HCT116 (cell line): ENCODE data around the gene ATXN7L2. TPM values are rescaled to one million over a fixed set of nuclear protein-coding genes. Genes with fewer than 3 reads are reported as not detected.

ENCODE experiments used
- ATAC-seq: fragments of 200-7000 bp; cut with Tn5 transposase; 2 replicates; pipeline ENCODE4 v1.9.1; 2020; ENCODE audit warnings: mild to moderate bottlenecking, moderate library complexity
- BruUV-seq: library from RNA; stranded (reverse); fragments of 400-500 nt; replicated peaks from 2 replicates; lab custom pipeline; 2021; lab: Mats Ljungman, UMichigan
- CTCF ChIA-PET: fragments of 300-600 bp; sonication (Branson Sonifier 250); formaldehyde crosslinking; loops from one replicate; lab custom pipeline; 2021; ENCODE audit warnings: antibody characterized with exemption; lab: Charles Lee
- POLR2A ChIA-PET: fragments of 300-600, 350-600 bp; sonication (Branson Sonifier 250); formaldehyde crosslinking; loops from one replicate; lab custom pipeline; 2021; ENCODE audit warnings: antibody characterized with exemption; lab: Charles Lee
- RAD21 ChIA-PET, 2 experiments: fragments of 300-600 bp; sonication (Branson Sonifier 250); formaldehyde crosslinking; loops; one replicate each; lab custom pipeline; 2023; ENCODE audit warnings: low total read pairs in 2 of 2; ENCODE audit not compliant: uncharacterized antibody in 2 of 2, unreplicated experiment in 2 of 2, low non-redundant PET in 1 of 2; lab: Charles Lee
- DNase-seq: peaks from one replicate; pipeline ENCODE4 v3.0.0-alpha.2; 2010; ENCODE audit warnings: low read depth, low spot score
- H2AFZ ChIP-seq: fragments of 200-600 bp; shearing (Covaris generic), sonication (generic); 2 replicates; pipeline ENCODE4 v1.6.1; 2017; ENCODE audit warnings: low read depth, mixed run types, mixed read lengths, antibody characterized with exemption, low read length; ENCODE audit not compliant: poor library complexity, severe bottlenecking
- H3K27ac ChIP-seq: 2 replicates; pipeline ENCODE4 v1.5.1; 2012; ENCODE audit warnings: low read depth, low read length
- H3K27me3 ChIP-seq: fragments of 200-600 bp; sonication (generic); 2 replicates; pipeline ENCODE4 v1.6.1; 2016; ENCODE audit warnings: mixed run types, low read length, mixed read lengths; ENCODE audit not compliant: insufficient read depth
- H3K36me3 ChIP-seq, 2 experiments: fragments of 200-500 bp in 1 of 2; fragments of 200-600 bp in 1 of 2; sonication (Bioruptor generic) in 1 of 2; sonication (generic) in 1 of 2; 2 replicates each; pipeline versions ENCODE4 v1.5.1 to v1.6.1; 2014 to 2016; ENCODE audit warnings: low read length in 2 of 2, inconsistent platforms in 1 of 2, mixed read lengths in 1 of 2, mixed run types in 1 of 2; ENCODE audit not compliant: insufficient read depth in 2 of 2, control insufficient read depth in 1 of 2
- H3K4me1 ChIP-seq, 2 experiments: fragments of 200-600 bp in 1 of 2; sonication (generic) in 1 of 2; 2 replicates each; pipeline versions ENCODE4 v1.5.1 to v1.6.1; 2012 to 2017; ENCODE audit warnings: low read length in 2 of 2, inconsistent platforms in 1 of 2, mild to moderate bottlenecking in 1 of 2, mixed read lengths in 1 of 2, mixed run types in 1 of 2, moderate library complexity in 1 of 2; ENCODE audit not compliant: insufficient read depth in 2 of 2, control insufficient read depth in 1 of 2
- H3K4me2 ChIP-seq: fragments of 200-600 bp; sonication (generic); 2 replicates; pipeline ENCODE4 v1.6.1; 2017; ENCODE audit warnings: mixed run types, low read length, mixed read lengths
- H3K4me3 ChIP-seq, 2 experiments: fragments of 200-600 bp in 1 of 2; sonication (generic) in 1 of 2; replicated peaks in 1 of 2; 2 replicates each; pipeline ENCODE4 v1.5.1; 2011 to 2016; ENCODE audit warnings: low read length in 2 of 2, control low read depth in 1 of 2, low read depth in 1 of 2, mild to moderate bottlenecking in 1 of 2, mixed read lengths in 1 of 2, mixed run types in 1 of 2
- H3K79me2 ChIP-seq: fragments of 200-600 bp; sonication (generic); 2 replicates; pipeline ENCODE4 v1.6.1; 2017; ENCODE audit warnings: mild to moderate bottlenecking, mixed run types, low read length, moderate library complexity, mixed read lengths; ENCODE audit not compliant: insufficient read depth
- H3K9ac ChIP-seq: fragments of 200-600 bp; sonication (generic); 2 replicates; pipeline ENCODE4 v1.6.1; 2016; ENCODE audit warnings: low read length, mixed read lengths
- H3K9me2 ChIP-seq: fragments of 200-600 bp; sonication (generic), shearing (Covaris generic); 2 replicates; pipeline ENCODE4 v1.6.1; 2017; ENCODE audit warnings: mixed run types, mild to moderate bottlenecking, moderate library complexity; ENCODE audit not compliant: insufficient read depth
- H3K9me3 ChIP-seq, 2 experiments: fragments of 200-500 bp in 1 of 2; fragments of 200-600 bp in 1 of 2; sonication (Bioruptor generic) in 1 of 2; sonication (generic) in 1 of 2; 2 replicates each; pipeline ENCODE4 v1.6.1; 2014 to 2017; ENCODE audit warnings: low read length in 2 of 2, mixed read lengths in 2 of 2, inconsistent platforms in 1 of 2, low read depth in 1 of 2, mild to moderate bottlenecking in 1 of 2, mixed run types in 1 of 2, moderate library complexity in 1 of 2; ENCODE audit not compliant: control insufficient read depth in 1 of 2, insufficient read depth in 1 of 2
- H4K20me1 ChIP-seq: fragments of 200-600 bp; sonication (generic), shearing (Covaris generic); 2 replicates; pipeline ENCODE4 v1.6.1; 2017; ENCODE audit warnings: mixed run types, mild to moderate bottlenecking, moderate library complexity; ENCODE audit not compliant: insufficient read depth
- CBX3 ChIP-seq: IDR thresholded peaks from 2 replicates; pipeline ENCODE4 v1.6.1; 2012; ENCODE audit warnings: low read depth
- CEBPB ChIP-seq: IDR thresholded peaks from 2 replicates; pipeline ENCODE4 v1.6.1; 2012; ENCODE audit warnings: low read depth
- ELF1 ChIP-seq: IDR thresholded peaks from 2 replicates; pipeline ENCODE4 v1.6.1; 2012; ENCODE audit warnings: low read depth, borderline replicate concordance
- FOSL1 ChIP-seq: IDR thresholded peaks from 2 replicates; pipeline ENCODE4 v1.6.1; 2012; ENCODE audit warnings: low read depth
- JUND ChIP-seq: IDR thresholded peaks from 2 replicates; pipeline ENCODE4 v1.6.1; 2012
- POLR2AphosphoS5 ChIP-seq: IDR thresholded peaks from 2 replicates; pipeline ENCODE4 v1.6.1; 2011; ENCODE audit warnings: mild to moderate bottlenecking, low read depth, low read length, moderate library complexity
- REST ChIP-seq: IDR thresholded peaks from 2 replicates; pipeline ENCODE4 v1.6.1; 2012; ENCODE audit warnings: low read depth
- SIN3A ChIP-seq: IDR thresholded peaks from 2 replicates; pipeline ENCODE4 v1.6.1; 2012; ENCODE audit warnings: low read depth
- SRF ChIP-seq: IDR thresholded peaks from 2 replicates; pipeline ENCODE4 v1.6.1; 2012; ENCODE audit warnings: low read depth
- TCF7L2 ChIP-seq: IDR thresholded peaks from 2 replicates; pipeline ENCODE4 v1.7.0; 2011; ENCODE audit warnings: borderline replicate concordance, inconsistent platforms; ENCODE audit not compliant: insufficient read depth, insufficient read length; ENCODE audit errors: extremely low read depth
- ZNF274 ChIP-seq: fragments of 200-500 bp; sonication (Bioruptor generic); IDR thresholded peaks from 2 replicates; pipeline ENCODE4 v1.6.1; 2014; ENCODE audit warnings: mild to moderate bottlenecking, low read depth, low read length, inconsistent platforms
- intact Hi-C: fragments of 100-400 bp; cut with micrococcal nuclease; formaldehyde crosslinking; loops from 2 replicates; pipeline ENCODE4 v1.10.0; 2022
- total RNA-seq: library from RNA; stranded (reverse); gene quantifications from one replicate; pipeline ENCODE4 v1.2.1, GENCODE V29; 2021; ENCODE audit not compliant: unreplicated experiment

The ATXN7L2 gene
- total RNA-seq, 1 experiment from 2014 or later, result 7.2 TPM

- H3K36me3 ChIP-seq, result no peaks in the 10 kb centered on the region
- BruUV-seq, result no TSS peak
- ChIA-PET RAD21 (no interaction called here), CTCF (interaction anchor here (0.8 to 1.6 kb wide), 2 partner anchors 22 to 193 kb away, joined by 4 to 5 read pairs; no protein-coding TSS in a partner anchor), POLR2A (no interaction called here)
- peaks cover 34% of the 10 kb centered on the region for H3K27me3 ChIP-seq
- H3K27ac ChIP-seq, result no peak overlapping the region
- H3K9me2 ChIP-seq, result no peaks in the 10 kb centered on the region
- H4K20me1 ChIP-seq, result no peaks in the 10 kb centered on the region
- H3K4me1 ChIP-seq, result peaks cover 0 to 10% of the 10 kb centered on the region in 2 experiments; a peak in 1 of 4 replicates
- no peaks in the 10 kb centered on the region for H3K9me3 ChIP-seq
- H3K4me2 ChIP-seq, result no peak overlapping the region
- TF ChIP-seq POLR2AphosphoS5, result no peak
- no peak for TF ChIP-seq TCF7L2
- no peak for TF ChIP-seq FOSL1
- no peak for TF ChIP-seq CEBPB
- TF ChIP-seq SRF, result no peak
- no peak for TF ChIP-seq JUND
- TF ChIP-seq SIN3A, result no peak
- no peak for TF ChIP-seq ZNF274
- no peak for TF ChIP-seq CBX3
- no peak for TF ChIP-seq REST
- TF ChIP-seq ELF1, result no peak
- intact Hi-C loops, result no loop called here
- no peak overlapping the region for H2AFZ ChIP-seq
- H3K79me2 ChIP-seq, result no peaks in the 10 kb centered on the region
- no peak for DNase-seq
- H3K4me3 ChIP-seq, result no peak overlapping the region
- ATAC-seq, result no peak
- H3K9ac ChIP-seq, result no peak overlapping the region
Observed at GRCh38 chr1:109468903-109469302, 14.8 kb upstream of the ATXN7L2 start.
